ENCODE measurements around the gene SNRPA1. TPM values are rescaled to one million over a fixed set of nuclear protein-coding genes. Genes with fewer than 3 reads are reported as not detected.
A peak's percentile ranks its signal among the peaks of the same experiment; 100 is the strongest.

The SNRPA1 gene
- total and polyA plus RNA-seq, 9 of the 15 experiments (the other 6 are each of a cell fraction or from before 2014, with no cell fraction given) = 62.7 to 245 (median 189) TPM

GRCh38 chr15:101251830-101252820 lies 42.9 kb downstream of the SNRPA1 start, which contains the start of gene CHSY1 (continued):
- no peak for TF ChIP-seq SFPQ (IDR thresholded peaks at IDR 0.05; ENCODE audit: low read depth, low read length)
- TF ChIP-seq RB1 (IDR thresholded peaks at IDR 0.05; ENCODE audit: low read depth) = peak; percentile 51
- peak; percentile 34 for TF ChIP-seq CCNT2 (IDR thresholded peaks at IDR 0.05; ENCODE audit: borderline replicate concordance, extremely low read depth, insufficient read length, low read depth, low read length)
- no peak for TF ChIP-seq ZNF217 (CRISPR knock-in tag; IDR thresholded peaks at IDR 0.05)
- peak; percentile 32 to 68; a peak in 3 of 4 replicates for TF ChIP-seq RAD21 (CRISPR knock-in tag; conservative IDR thresholded peaks at IDR 0.05 in 1 of 2, IDR thresholded peaks at IDR 0.05 in 1 of 2)
- no peak for TF ChIP-seq MTA1 (IDR thresholded peaks at IDR 0.05; ENCODE audit: borderline replicate concordance)

Measured in K562 (cell line).